Renal cortex interstitium (tissue), 11 donors: ENCODE data around the gene C20orf202. TPM values are rescaled to one million over a fixed set of nuclear protein-coding genes. Genes with fewer than 3 reads are reported as not detected.
"Not testable (repeated sequence)": the region's sequence is repeated elsewhere in the genome, so short reads cannot be mapped to it uniquely, and the experiment has no call there.

Experiments used
- DNase-seq, 11 donors: peaks; one replicate each; pipeline ENCODE4 v3.0.0-alpha.2; 2013; ENCODE audit warnings: low read depth in 9 of 11, low spot score in 4 of 11; ENCODE audit errors: extremely low read depth in 1 of 11
- polyA plus RNA-seq, 3 donors: library from polyadenylated mRNA; unstranded; fragments of 120-200 nt; gene quantifications; one replicate each; pipeline ENCODE4 v1.2.1, GENCODE V29; 2013; ENCODE audit not compliant: insufficient read length in 3 of 3

C20orf202 gene
- polyA plus RNA-seq, 3 donors: 0.33 to 0.47 (median 0.44) TPM

DNA sequence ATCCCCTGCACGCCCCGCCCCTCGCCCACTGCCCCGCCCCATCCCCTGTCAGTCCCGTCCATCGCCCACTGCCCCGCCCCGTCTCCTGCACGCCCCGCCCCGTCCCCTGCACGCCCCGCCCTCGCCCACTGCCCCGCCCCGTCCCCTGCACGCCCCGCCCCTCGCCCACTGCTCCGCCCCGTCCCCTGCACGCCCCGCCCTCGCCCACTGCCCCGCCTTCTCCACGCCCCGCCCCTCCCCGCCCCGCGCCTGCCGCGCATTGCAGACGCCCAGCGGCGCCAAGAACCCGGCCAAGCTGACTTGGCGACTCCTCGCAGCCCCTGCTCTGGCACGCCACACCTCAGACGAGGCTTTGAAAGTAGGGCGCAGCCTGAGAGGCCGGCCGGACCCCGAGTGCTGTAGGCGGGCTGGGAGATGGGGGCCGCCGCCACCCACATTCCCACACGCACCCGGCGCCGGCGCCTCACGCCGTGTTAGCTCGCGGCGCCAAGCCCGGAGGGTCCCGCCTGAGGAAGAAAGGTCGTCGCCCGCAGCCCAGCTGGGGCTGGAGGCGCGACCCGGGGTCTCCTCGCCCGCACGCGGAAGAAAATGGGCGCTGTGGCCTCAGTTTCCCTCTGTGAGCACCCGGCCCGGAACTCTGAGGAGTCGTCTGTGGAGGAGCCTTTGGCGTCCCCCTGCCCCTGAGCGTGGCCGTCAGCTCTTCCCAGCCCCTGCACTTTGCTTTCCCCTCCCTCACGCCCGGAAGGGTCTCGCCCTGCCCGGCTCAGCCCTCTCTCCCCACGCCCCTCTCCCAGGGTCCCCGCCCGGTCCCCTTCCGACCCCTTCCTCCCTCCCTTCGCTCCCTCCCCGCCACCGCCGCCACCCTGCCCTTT lies 22.8 kb downstream of the C20orf202 start, which contains the start of gene RAD21L1:
Gene RAD21L1, plus strand, starts transcription at position 262 of the 872 bp plus-strand sequence. CDS start 2,410 bp downstream, outside the sequence.
- DNase-seq: peak in 5 of 11 donors; percentile 12 to 57 (median 38)

DNA sequence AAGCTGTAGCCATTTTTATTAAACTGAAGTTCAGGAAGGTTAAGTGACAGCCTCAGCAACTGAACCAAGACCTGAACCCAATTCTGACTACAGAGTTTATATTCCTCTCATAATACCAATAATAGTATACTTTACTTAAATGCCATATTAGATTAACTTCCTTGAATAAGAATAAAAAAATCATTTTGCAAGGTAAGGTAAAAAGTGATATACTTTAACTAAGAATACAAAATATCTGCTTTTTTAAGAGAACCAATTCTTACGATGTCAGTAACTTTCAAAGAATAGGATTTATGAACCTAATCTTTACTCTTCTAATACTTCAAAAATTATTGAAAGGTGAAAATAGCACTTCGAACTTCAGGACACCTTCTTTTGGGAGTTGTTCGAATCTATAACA lies 26.3 kb downstream of the C20orf202 start:
- DNase-seq: no peak

DNA sequence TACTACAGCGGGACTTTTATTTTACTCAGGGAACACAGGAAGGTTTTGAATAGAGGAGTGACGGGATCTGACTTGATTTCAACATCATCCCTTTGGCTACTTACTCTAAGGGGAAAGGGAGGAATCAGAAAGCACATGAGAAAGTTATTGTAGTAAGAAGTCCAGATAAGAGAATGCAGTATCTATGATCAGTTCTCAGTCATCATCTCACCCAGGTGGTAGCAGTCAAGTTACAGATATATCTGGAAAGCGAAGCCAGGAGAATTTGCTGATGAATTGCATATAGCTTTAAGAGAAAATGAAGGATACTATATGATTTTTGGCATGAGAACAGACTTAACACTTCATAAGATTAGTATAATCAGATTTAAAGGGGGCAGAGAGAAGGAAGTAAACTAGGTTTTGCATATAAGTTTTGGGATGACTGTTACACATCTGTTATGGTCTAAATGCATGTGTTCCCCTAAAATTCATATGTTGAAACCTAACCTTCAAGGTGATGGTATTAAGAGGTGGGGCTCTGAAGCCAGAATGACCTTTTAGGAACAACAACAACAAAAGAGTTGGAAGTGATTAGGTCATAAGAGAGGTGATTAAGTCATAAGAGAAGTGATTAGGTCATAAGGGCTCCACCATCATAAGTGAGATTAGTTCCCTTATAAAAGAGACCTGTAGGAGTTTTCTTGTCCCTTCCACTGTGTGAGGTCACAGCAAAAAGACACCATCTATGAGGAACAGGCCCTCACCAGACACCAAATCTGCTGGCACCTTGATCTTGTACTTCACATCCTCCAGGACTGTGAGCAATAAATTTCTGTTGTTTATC lies 29.2 kb downstream of the C20orf202 start:
- no peak for DNase-seq

DNA sequence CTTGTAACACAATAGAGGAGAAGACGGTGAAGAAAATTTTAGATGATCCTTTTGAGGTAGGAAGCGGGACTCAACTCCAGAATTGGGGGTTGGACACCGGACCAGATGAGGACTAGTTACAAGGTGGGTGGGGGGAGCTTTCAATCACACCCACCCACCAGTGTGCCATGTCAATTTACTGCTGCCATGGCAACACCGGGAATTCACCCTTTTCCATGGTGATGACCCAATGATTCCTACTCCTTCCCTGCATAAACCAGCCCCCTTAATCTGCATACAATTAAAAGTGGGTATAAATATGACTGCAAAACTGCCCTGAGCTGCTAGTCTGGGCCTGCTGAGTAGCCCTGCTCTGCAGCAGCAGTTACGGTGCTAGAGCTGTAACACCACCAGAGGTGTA lies 37.3 kb downstream of the C20orf202 start:
- no peak for DNase-seq

DNA sequence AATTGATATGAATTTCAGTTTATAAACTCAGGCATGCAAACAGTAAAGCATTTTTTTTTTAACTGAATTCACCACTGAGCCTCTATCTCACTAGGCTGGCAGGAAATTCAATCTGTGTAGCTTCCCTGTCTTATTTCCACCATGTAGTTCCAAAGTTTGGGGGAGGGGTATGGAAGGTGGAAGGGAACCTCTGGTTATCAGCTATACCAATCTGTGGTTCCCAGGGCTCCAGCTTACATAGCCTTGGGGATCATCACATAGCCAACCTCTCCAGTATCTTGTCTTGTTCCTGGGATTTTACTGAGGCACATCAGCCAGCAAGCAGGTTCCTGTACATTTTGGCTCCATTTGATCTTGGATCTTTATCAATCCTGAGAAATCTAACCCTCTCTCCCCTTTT lies 38.2 kb downstream of the C20orf202 start:
- DNase-seq: no peak

DNA sequence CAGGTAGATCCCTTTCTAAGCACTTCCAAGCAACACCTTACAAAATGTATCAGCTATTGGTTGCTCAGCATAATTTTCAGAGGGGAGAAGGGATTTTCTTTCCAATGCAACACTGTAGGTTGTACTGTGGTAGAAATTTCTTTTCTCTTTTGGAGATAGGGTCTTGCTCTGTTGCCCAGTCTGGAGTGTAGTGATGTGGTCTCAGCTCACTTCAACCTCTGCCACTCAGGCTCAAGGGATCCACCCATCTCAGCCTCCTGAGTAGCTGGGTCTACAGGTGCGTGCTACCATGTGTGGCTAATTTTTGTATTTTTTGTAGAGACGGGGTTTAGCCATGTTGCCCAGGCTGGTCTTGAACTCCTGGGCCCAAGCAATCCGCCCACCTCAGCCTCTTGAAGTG lies 38.8 kb downstream of the C20orf202 start:
- DNase-seq: no peak

DNA sequence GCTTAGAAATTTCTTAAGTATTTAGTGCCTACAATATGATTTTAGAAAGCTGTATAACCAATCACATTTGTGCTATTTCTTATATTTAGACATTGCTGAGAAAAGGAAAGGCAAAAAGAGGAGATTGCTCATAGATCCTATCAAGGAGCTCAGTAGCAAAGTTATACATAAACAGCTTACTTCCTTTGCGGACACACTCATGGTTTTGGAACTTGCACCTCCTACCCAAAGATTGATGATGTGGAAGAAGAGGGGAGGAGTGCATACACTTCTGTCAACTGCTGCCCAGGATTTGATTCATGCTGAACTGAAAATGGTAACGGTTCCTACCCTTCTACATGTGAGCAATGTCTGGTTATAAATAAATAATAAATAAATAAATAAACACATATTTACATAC lies 39.3 kb downstream of the C20orf202 start:
- no peak for DNase-seq

DNA sequence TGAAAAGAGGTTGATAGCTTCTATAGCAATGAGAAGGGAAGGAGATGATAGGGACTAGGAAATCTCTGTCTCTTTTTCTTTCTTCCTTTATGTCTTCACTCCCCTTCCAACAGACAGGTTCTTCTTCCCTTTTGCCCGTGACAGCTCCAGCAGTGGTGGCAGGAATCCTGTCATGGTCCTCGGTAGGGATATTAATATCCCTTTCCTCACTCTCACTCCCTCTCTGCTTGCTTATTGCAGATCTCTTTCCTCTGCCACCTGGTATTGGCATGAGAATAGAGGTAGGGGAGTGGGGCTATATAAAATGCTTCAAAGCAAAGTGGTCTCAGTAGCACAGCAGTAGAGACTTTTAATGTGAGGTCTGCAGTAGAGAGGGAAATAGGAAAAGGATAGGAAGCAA lies 42.3 kb downstream of the C20orf202 start:
- DNase-seq: no peak

DNA sequence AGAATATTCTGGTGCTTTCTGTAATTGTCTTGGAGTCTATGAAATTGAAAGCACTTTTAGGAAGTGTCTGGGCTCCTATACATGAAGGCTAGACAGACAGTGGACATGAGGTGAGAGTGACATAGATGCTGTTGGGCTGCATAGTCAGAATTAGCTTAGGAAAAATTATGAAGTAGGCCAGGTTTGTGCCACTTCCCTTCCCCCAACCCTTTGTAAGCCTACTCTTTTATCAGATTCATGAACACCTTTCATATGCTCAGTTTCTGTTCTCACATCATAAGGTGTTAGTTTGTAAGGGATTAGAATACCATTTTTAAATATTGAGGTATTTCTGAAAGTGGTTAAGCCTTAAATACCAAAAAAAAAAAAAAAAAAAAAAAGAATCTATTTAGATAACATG lies 44.4 kb downstream of the C20orf202 start:
- no peak for DNase-seq

DNA sequence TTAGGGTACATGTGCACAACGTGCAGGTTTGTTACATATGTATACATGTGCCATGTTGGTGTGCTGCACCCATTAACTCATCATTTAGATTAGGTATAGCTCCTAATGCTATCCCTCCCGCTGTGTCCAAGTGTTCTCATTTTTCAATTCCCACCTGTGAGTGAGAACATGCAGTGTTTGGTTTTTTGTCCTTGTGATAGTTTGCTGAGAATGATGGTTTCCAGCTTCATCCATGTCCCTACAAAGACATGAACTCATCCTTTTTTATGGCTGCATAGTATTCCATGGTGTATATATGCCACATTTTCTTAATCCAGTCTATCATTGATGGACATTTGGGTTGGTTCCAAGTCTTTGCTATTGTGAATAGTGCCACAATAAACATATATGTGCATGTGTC lies 47.0 kb downstream of the C20orf202 start:
- not testable (repeated sequence) for DNase-seq

DNA sequence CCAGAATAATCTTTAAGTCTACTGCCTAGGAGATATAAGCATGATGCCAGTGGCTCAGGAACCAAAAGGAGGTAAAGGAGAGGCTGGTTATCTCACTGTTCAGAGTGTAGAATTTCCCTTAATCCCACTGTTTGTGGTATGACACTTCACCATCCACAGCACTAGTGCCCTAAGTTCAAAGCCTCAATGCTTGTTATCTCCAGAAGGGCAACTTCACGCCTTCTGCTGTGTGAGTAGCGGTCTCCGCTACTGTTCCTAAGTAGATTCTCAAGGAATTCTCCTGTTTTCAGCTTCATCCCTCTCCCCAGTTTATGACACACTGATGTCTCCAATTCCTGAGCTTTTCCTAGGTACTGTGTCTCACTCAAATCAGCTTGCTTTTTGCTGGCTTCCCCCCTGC lies 49.2 kb downstream of the C20orf202 start:
- DNase-seq: no peak

DNA sequence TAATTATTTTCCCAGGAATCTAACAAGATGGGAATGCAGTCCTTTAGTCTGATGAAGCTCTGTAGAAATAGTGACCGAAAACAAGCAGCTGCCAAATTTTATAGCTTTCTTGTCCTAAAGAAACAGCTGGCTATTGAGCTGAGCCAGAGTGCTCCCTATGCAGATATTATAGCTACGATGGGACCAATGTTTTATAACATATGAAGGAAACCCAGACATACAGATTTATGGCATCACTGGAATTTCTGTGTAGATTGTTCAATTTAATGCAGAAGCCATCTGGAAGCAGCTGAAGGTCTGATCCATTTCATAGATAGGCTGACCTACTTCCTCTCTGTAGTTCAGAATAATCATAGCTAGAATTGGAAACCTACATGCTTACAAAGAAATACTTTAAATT lies 51.0 kb downstream of the C20orf202 start:
- peak in 4 of 11 donors; percentile 8 to 17 (median 16) for DNase-seq

DNA sequence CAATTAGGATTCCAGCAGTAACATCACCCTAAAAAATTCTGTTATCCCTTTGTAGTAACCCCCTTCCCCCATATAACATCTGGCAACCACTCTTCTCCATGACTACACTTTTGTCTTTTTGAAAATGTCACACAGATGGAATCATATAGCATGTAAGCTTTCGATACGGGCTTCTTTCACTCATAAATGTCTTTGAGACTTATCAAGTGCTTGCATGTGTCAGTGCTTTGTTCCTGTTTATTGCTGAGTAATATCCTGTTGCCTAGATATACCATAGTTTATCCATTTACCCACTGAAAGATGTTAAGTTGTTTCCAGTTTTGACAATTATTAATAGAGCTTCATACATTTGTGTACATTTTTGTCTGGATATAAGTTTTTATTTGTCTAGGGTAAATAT lies 52.4 kb downstream of the C20orf202 start:
- no peak for DNase-seq

Other genes with a start within 250 kb of the C20orf202 start
- gene RSPO4, start 201.1 kb upstream of the C20orf202 start, polyA plus RNA-seq: 1 to 10 TPM; 1.3 to 1.9 (median 1.9) TPM
- gene PSMF1, start 84.9 kb upstream of the C20orf202 start, polyA plus RNA-seq: 100 to 1,000 TPM; 123 to 146 (median 132) TPM
- 1 to 10 TPM; 2.5 to 6.7 (median 3.4) TPM for gene TMEM74B, start 18.5 kb upstream of the C20orf202 start, polyA plus RNA-seq
- gene RAD21L1, start 22.6 kb downstream of the C20orf202 start, polyA plus RNA-seq: not detected
- gene SNPH, start 62.8 kb downstream of the C20orf202 start, polyA plus RNA-seq: 1 to 10 TPM; 2.1 to 3.6 (median 3.1) TPM
- gene SDCBP2, start 125.7 kb downstream of the C20orf202 start, polyA plus RNA-seq: 1 to 10 TPM; 2.0 to 3.3 (median 3.1) TPM
- 100 to 1,000 TPM; 324 to 402 (median 371) TPM for gene FKBP1A, start 189.6 kb downstream of the C20orf202 start, polyA plus RNA-seq